ENCODE measurements around the gene POLRMT.
"Not testable (repeated sequence)": the region's sequence is repeated elsewhere in the genome, so short reads cannot be mapped to it uniquely, and the experiment has no call there.

Gene POLRMT

GRCh38 chr19:592101-592500 lies 41.2 kb downstream of the POLRMT start:
- DNase-seq: no peak

- no peak for DNase-seq
These were observed 42.0 kb downstream of the POLRMT start for GRCh38 chr19:591099-591958.

GRCh38 chr19:590750-591098 lies 42.6 kb downstream of the POLRMT start:
- no peak for DNase-seq

GRCh38 chr19:590396-590745 lies 43.0 kb downstream of the POLRMT start:
- DNase-seq: no peak

- no peak for DNase-seq
These were observed 43.5 kb downstream of the POLRMT start, which contains the start of gene HCN2 for GRCh38 chr19:589693-590395. Gene HCN2 (plus strand): TSS chr19:589881. CDS start chr19:589946, 65 bp downstream.

GRCh38 chr19:588741-589692 lies 44.3 kb downstream of the POLRMT start:
- no peak for DNase-seq

GRCh38 chr19:588093-588740 lies 45.1 kb downstream of the POLRMT start:
- peak; percentile 63 to 74 for DNase-seq

- no peak for DNase-seq
These were observed 47.7 kb downstream of the POLRMT start for GRCh38 chr19:585551-586110.

- DNase-seq: not testable (repeated sequence)
These were observed 48.2 kb downstream of the POLRMT start for GRCh38 chr19:585146-585545.

GRCh38 chr19:584240-585001 lies 48.9 kb downstream of the POLRMT start:
- peak; percentile 68 to 73 for DNase-seq

- DNase-seq: no peak
These were observed 49.4 kb downstream of the POLRMT start for GRCh38 chr19:583968-584239.

- DNase-seq: no peak
These were observed 50.0 kb downstream of the POLRMT start for GRCh38 chr19:583198-583967.

GRCh38 chr19:582497-583197 lies 50.7 kb downstream of the POLRMT start:
- DNase-seq: no peak

GRCh38 chr19:581399-582111 lies 51.8 kb downstream of the POLRMT start:
- no peak for DNase-seq

- no peak for DNase-seq
These were observed 53.0 kb downstream of the POLRMT start for GRCh38 chr19:580274-580835.

- DNase-seq: no peak
These were observed 53.5 kb downstream of the POLRMT start for GRCh38 chr19:579842-580155.

- DNase-seq: no peak
These were observed 54.1 kb downstream of the POLRMT start for GRCh38 chr19:579111-579841.
